NCI-H446 treated with DMSO at 0.1 percent for 48 hours (cell line): Measurements from ENCODE around the gene WNT6.

ENCODE experiments used
- DNase-seq: peaks from one replicate; lab custom pipeline; 2025; lab: John Stamatoyannopoulos, UW

Gene WNT6

GRCh38 chr2:218857371-218858137 is 2.1 kb upstream of the WNT6 start:
- no peak for DNase-seq

GRCh38 chr2:218858138-218858445 is 1.5 kb upstream of the WNT6 start:
- DNase-seq = no peak

- DNase-seq = no peak
Measured at GRCh38 chr2:218858671-218859555, 692 bp upstream of the WNT6 start.

DNA sequence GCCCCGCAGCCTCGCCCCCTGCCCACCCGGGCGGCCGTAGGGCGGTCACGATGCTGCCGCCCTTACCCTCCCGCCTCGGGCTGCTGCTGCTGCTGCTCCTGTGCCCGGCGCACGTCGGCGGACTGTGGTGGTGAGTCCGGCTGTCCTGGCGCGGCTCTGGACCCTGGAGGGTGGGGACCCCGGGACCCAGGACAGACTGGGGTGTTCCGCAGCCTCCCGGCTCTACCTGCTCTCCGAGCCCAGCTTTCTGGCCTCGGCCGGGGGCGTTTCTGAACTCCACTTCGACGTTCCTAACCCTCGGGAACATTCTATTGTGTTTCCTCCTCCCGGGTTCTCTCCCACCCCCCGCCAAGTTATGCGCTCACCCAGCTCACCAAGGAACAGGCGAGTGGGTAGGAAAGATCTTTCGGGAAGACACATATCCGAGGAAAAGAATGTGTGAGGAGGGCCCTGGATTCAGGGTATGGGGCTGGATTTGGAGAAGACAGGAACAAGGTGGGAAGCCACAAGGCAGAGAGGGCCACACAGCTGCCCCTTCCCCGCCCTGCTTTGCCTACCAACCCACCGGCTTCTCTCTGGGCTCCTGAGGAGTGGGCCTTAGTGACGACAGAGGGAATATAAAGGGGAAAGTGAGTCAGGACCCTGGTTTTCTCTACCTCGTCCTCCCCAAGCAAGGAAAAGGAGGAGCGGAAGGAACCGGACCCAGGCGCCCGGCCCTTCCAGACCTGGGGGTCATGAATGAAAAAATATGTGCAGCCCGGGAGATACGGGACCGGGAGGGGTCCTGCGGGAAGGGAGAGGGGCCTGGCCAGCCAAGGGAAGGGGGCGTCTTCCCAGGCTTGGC is 605 bp downstream of the WNT6 start:
- DNase-seq = no peak

GRCh38 chr2:218860950-218861381 is 1.4 kb downstream of the WNT6 start:
- DNase-seq = peak; percentile 81

DNA sequence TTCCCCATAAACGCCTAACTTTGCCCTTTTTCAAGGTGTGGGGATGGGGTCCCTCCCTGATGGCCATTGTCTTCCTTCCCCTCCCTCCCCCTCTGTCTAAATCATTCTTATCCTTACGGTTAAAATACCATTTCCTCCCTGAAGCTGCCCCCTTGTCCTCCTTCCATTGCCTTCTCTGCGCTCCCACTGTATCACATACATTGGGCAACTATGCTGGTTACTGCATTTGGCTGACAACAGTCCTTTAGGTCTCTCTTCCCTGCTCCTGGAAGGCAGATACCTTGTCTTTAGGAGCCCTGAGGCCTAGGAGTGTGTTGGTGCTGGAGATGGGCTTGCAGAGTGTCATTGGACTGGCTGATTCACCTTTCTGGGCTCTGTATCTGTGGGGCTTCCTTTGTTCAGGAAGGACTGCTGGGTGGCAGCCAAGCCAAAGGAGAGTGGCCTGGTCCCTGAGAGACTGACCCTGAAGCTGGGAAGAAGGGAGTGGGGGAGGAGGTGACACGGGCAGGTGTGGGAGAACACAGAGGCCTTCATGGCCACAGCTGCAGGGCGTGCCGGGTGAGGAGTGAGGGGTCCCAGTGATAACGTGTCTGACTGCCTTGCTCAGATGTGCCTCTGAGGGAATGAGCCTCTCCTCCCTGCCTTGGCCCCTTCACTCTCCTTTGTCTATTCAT is 2.2 kb downstream of the WNT6 start:
- no peak for DNase-seq

GRCh38 chr2:218863021-218863520 is 3.5 kb downstream of the WNT6 start:
- no peak for DNase-seq

DNA sequence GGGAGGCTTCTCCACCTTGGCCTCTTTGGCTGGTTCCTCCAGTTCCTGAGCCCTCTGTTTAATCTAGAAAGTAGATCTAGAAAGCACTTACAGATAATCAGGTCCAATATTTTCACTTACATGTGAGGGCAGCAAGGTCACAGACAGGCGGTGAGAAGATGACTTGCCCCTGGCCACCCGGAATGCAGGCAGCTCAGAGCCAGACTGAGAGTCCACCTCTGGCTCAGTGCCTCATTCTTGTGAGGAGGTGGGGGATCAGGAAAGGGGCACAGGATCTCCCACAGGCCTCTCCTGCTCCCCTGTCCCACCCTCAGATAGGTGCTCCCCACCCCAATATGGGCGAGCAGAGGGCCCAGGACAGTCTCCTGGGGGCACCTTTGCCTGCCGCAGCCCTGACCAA is 5.8 kb downstream of the WNT6 start:
- DNase-seq = no peak

- no peak for DNase-seq
Measured at GRCh38 chr2:218865999-218866398, 6.4 kb downstream of the WNT6 start.

GRCh38 chr2:218867900-218868299 is 8.3 kb downstream of the WNT6 start:
- no peak for DNase-seq

- DNase-seq = no peak
Measured at GRCh38 chr2:218869064-218869463, 9.5 kb downstream of the WNT6 start.

DNA sequence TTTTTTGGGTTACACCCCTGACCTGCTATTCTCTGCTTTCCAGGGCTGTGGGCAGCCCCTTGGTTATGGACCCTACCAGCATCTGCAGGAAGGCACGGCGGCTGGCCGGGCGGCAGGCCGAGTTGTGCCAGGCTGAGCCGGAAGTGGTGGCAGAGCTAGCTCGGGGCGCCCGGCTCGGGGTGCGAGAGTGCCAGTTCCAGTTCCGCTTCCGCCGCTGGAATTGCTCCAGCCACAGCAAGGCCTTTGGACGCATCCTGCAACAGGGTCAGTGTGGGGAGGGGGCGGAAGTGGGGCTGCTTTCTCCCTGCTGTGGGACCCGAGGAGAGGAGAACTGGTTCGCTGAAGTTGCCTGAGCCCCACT is 11.4 kb downstream of the WNT6 start:
- no peak for DNase-seq

DNA sequence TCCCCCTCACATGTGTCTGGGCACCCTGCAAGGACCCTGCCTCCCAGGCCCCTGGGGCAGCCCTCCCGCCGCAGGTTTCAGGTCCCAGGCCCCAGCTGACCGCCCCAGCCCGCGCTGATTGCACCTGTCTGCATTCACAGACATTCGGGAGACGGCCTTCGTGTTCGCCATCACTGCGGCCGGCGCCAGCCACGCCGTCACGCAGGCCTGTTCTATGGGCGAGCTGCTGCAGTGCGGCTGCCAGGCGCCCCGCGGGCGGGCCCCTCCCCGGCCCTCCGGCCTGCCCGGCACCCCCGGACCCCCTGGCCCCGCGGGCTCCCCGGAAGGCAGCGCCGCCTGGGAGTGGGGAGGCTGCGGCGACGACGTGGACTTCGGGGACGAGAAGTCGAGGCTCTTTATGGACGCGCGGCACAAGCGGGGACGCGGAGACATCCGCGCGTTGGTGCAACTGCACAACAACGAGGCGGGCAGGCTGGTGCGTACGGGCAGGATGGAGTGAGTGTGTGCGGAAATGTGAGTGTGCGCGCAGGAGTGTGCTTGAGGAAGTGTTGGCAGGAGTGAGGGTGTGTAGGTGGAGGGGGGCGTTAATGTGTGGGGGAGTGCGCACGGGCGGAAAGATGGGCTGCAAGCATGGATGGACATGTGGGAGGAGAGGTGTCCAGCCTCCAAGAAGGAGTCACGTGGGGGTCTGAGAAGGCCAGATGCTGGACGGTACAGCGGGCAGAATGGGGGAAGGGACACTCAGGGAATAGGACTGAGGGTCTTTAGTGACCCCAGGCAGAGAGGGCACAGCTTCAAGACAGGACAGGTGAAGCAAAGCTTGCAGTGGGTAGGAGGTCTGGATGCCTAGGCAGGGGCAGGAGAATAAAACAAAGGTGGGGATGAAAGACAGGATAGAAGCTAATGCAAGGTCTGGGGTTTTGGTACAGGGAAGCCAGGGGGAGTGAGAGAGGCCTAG is 12.0 kb downstream of the WNT6 start:
- no peak for DNase-seq

DNA sequence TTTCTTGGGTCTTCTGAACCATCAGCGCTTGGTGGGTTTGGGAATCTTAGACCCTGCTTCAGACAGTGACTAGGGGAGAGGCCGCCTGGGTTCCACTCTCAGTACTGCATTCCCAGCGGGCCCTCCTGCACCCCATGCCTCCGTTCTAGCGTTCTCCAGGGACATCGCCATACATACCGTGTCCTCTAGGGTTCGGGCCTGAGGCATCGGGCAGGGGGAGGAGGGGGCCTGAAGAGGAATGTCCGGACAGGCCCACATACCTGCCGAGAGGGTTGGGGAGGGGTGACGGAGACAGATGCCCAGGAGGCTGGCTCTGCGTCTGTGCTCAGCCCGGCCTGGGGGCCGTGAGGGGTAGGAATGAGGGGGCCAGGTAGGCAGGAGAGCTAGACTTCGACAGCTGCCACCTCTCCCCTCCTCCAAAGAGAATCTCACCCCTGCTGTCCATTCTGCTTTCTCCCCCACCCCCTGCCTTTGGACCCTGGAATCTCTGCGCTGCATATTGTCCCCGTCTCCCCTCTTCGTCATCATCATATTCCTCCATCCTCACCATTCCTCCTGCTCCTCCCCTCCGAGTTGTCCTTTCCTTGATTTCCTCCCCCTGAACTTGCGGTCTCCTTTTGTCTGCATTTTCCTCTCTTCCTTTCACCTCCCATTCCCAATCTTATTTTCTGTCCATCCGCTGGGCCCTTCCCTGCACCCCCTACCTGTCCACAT is 13.2 kb downstream of the WNT6 start:
- DNase-seq = no peak

DNA sequence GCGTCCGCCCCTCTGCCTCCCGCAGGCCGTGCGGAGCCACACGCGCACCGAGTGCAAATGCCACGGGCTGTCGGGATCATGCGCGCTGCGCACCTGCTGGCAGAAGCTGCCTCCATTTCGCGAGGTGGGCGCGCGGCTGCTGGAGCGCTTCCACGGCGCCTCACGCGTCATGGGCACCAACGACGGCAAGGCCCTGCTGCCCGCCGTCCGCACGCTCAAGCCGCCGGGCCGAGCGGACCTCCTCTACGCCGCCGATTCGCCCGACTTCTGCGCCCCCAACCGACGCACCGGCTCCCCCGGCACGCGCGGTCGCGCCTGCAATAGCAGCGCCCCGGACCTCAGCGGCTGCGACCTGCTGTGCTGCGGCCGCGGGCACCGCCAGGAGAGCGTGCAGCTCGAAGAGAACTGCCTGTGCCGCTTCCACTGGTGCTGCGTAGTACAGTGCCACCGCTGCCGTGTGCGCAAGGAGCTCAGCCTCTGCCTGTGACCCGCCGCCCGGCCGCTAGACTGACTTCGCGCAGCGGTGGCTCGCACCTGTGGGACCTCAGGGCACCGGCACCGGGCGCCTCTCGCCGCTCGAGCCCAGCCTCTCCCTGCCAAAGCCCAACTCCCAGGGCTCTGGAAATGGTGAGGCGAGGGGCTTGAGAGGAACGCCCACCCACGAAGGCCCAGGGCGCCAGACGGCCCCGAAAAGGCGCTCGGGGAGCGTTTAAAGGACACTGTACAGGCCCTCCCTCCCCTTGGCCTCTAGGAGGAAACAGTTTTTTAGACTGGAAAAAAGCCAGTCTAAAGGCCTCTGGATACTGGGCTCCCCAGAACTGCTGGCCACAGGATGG is 14.0 kb downstream of the WNT6 start:
- no peak for DNase-seq

DNA sequence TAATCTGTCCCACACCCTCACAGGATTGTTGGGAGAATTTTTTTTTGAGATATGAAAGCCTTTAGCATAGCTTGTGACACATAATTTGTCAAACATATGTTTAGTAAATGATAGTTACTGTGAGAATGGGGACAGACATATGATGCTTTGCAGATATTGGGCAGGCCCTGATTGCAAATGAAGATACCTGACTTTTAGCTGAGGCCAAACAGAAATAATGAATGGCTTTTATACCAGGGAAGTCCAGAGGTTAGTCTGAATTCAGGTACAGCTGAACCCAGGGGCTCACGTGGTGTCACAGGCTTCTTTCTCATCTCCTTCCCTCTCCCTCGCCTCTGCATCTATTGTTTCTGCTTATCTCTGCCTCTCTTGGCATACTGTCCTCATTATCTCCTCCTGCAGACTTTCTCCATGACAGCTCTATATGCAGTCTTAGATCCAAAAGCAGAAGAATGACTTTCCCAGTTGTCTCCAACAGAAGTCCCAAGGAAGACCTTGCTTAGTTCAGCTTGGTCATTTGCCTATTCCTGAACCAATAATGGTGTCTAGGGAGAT is 16.2 kb downstream of the WNT6 start:
- DNase-seq = no peak

GRCh38 chr2:218876562-218877219 is 17.1 kb downstream of the WNT6 start:
- peak; percentile 23 for DNase-seq

- no peak for DNase-seq
Measured at GRCh38 chr2:218877331-218877730, 17.7 kb downstream of the WNT6 start.
